ENCODE results near the gene HAUS6. TPM values are rescaled to one million over a fixed set of nuclear protein-coding genes. Genes with fewer than 3 reads are reported as not detected.

Gene HAUS6
- total RNA-seq, 2 experiments from 2014 or later, result 29.2 to 30.8 TPM

DNA sequence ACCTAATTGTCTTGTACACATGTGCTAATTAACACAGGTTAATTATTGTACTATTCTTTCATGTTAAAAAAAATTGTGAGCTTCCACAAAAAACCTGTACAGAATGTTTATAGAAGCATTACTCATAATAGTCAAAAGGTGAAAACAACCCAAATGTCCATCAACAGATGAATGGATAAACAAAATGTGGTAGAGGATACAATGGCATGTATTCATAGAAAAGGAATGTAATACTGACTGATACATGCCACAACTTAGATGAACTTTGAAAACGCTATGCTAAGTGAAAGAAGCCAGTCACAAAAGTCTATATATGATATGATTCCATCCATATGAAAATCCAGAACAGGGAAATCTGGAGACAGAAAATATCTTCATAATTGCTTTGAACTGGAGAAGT is 27.9 kb downstream of the HAUS6 start:
- H3K36me3 Mint-ChIP-seq (ENCODE audit: low read depth), result peaks cover 64% of the 10 kb centered on the region
- no peaks in the 10 kb centered on the region for H3K9me3 Mint-ChIP-seq (ENCODE audit: insufficient read depth)
- H3K4me1 Mint-ChIP-seq (ENCODE audit: low read depth), result no peaks in the 10 kb centered on the region
- H3K4me3 Mint-ChIP-seq, result no peak overlapping the region
- H3K27me3 Mint-ChIP-seq (ENCODE audit: low read depth), result no peaks in the 10 kb centered on the region
- ChIA-PET POLR2A (interaction anchor here (0.6 kb wide), 1 partner anchor 23 kb away, joined by 4 read pairs; no protein-coding TSS in a partner anchor), CTCF (interaction anchor here (1.0 kb wide), 2 partner anchors 26 to 390 kb away, joined by 3 read pairs; no protein-coding TSS in a partner anchor)
- ATAC-seq (no peak), DNase-seq (no peak)
- no peak overlapping the region for H3K27ac Mint-ChIP-seq

DNA sequence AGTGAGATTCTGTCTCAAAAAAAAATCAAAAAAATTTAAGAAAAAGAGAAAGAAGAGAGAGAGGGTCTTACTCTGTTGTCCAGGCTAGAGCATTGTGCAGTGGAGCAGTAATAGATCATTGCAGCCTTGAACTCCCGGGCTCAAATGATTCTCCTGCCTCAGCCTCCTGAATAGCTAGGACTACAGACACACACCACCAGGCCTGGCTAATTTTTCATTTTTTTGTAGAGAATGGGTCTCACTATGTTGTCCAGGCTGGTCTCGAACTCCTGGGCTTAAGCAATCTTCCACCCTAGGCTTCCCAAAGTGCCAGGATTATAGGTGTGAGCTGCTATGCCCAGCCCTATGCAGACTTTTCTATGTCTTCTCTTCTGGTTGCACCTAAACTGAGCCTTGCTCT is 28.5 kb downstream of the HAUS6 start:
- POLR2A ChIA-PET, result interaction anchor here (0.9 kb wide), 2 partner anchors 23 to 109 kb away, joined by 3 read pairs; no protein-coding TSS in a partner anchor
- ATAC-seq (no peak), DNase-seq (no peak)
- no peak overlapping the region for H3K27ac Mint-ChIP-seq
- no peaks in the 10 kb centered on the region for H3K9me3 Mint-ChIP-seq (ENCODE audit: insufficient read depth)
- no peaks in the 10 kb centered on the region for H3K27me3 Mint-ChIP-seq (ENCODE audit: low read depth)
- H3K4me3 Mint-ChIP-seq, result no peak overlapping the region
- peaks cover 64% of the 10 kb centered on the region for H3K36me3 Mint-ChIP-seq (ENCODE audit: low read depth)
- CTCF ChIA-PET, result interaction anchor here (1.0 to 1.3 kb wide), 2 partner anchors 12 to 27 kb away, joined by 3 to 5 read pairs; no protein-coding TSS in a partner anchor
- H3K4me1 Mint-ChIP-seq (ENCODE audit: low read depth), result no peaks in the 10 kb centered on the region

DNA sequence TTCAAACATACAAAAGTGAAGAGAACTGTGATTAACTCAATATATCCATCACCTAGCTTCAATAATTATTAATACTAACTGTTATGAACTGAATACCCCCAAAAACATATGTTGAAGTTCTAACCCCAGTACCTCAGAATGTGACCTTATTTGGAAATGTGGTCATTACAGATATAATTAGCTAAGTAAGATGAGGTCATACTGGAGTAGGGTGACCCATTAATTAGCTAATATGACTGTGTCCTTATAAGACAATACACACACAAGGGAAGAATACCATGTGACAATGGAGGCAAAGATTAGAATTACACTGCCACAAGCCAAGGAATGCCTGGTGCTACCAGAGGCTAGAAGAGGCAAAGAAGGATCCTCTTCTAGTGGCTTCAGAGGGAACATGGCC is 45.7 kb downstream of the HAUS6 start:
- Mint-ChIP-seq H3K9me3 (ENCODE audit: insufficient read depth) (no peaks in the 10 kb centered on the region), H3K27me3 (ENCODE audit: low read depth) (no peaks in the 10 kb centered on the region), H3K4me3 (no peak overlapping the region), H3K4me1 (ENCODE audit: low read depth) (peaks cover 5% of the 10 kb centered on the region), H3K27ac (no peak overlapping the region), H3K36me3 (ENCODE audit: low read depth) (peaks cover 78% of the 10 kb centered on the region)
- DNase-seq (no peak), ATAC-seq (no peak)
- CTCF ChIA-PET, result interaction anchor here (1.1 to 1.8 kb wide), 2 partner anchors 29 to 117 kb away, joined by 3 to 9 read pairs; no protein-coding TSS in a partner anchor
- POLR2A ChIA-PET, result interaction anchor here (0.8 kb wide), 1 partner anchor 323 kb away, joined by 3 read pairs; the partner anchor contains the start of gene RPS6

DNA sequence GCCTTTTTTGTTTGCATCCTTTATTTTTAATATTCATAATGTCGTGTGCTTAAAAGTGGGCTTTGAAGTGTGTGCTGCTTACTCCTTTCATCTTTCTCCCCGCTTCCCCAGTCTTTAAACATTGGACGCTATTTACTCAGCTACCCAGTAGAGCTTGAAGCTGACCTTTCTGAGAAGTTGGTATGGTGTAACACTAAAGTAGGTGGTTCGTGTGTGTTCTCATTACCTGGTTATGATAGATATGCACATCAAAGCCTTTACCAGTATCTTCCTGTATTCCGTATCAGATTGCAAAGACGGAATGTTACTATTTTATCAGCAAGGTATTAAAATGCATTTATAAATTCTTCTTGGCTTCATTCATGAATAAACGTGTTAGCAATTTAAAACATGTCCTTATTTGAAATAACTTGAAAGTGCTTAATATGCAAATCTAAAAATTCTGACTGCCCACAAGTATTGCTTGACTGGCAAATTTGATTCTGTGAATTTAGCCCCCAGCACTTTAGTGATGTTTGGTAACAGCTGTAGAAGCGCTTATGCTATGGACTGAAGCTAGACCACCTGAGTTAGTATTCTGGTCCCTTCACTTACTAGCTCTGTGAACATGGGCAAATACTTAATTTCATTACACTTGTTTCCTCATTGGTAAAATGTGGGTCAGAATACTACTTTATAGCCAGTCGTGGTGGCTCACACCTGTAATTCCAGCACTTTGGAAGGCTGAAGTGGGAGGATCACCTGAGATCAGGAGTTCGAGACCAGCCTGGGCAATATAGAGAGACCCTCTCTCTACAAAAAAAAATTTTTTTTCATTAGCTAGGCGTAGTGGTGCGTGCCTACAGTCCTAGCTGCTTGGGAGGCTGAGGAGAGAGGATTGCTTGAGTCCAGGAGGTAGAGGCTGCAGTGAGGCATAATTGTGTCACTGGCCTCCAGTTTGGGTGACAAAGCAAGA is 51.8 kb downstream of the HAUS6 start:
- H3K4me1 Mint-ChIP-seq (ENCODE audit: low read depth), result peaks cover 30% of the 10 kb centered on the region
- no peak for ATAC-seq
- H3K27ac Mint-ChIP-seq, result peak overlapping the region; percentile 99
- CTCF ChIA-PET, result interaction anchor here (1.0 to 2.8 kb wide), 8 partner anchors 35 to 414 kb away, joined by 3 to 18 read pairs (median 6); no protein-coding TSS in a partner anchor
- H3K9me3 Mint-ChIP-seq (ENCODE audit: insufficient read depth), result no peaks in the 10 kb centered on the region
- H3K36me3 Mint-ChIP-seq (ENCODE audit: low read depth), result peaks cover 43% of the 10 kb centered on the region
- DNase-seq, result no peak
- no peaks in the 10 kb centered on the region for H3K27me3 Mint-ChIP-seq (ENCODE audit: low read depth)
- H3K4me3 Mint-ChIP-seq, result peak overlapping the region; percentile 90
- POLR2A ChIA-PET, result interaction anchor here (1.0 to 3.2 kb wide), 4 partner anchors 23 to 329 kb away, joined by 3 to 17 read pairs (median 10); partner anchors contain the start of gene RPS6

DNA sequence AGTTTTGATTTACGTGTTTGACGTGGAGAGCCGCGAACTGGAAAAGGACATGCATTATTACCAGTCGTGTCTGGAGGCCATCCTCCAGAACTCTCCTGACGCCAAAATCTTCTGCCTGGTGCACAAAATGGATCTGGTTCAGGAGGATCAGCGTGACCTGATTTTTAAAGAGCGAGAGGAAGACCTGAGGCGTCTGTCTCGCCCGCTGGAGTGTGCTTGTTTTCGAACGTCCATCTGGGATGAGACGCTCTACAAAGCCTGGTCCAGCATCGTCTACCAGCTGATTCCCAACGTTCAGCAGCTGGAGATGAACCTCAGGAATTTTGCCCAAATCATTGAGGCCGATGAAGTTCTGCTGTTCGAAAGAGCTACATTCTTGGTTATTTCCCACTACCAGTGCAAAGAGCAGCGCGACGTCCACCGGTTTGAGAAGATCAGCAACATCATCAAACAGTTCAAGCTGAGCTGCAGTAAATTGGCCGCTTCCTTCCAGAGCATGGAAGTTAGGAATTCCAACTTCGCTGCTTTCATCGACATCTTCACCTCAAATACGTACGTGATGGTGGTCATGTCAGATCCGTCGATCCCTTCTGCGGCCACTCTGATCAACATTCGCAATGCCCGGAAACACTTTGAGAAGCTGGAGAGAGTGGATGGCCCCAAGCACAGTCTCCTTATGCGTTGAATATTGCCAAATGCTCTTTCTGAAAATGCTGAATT is 52.6 kb downstream of the HAUS6 start:
- peaks cover 38% of the 10 kb centered on the region for H3K36me3 Mint-ChIP-seq (ENCODE audit: low read depth)
- DNase-seq, result peak; percentile 31
- peaks cover 30% of the 10 kb centered on the region for H3K4me1 Mint-ChIP-seq (ENCODE audit: low read depth)
- H3K27ac Mint-ChIP-seq, result peak overlapping the region; percentile 99
- no peaks in the 10 kb centered on the region for H3K9me3 Mint-ChIP-seq (ENCODE audit: insufficient read depth)
- peak overlapping the region; percentile 90 for H3K4me3 Mint-ChIP-seq
- H3K27me3 Mint-ChIP-seq (ENCODE audit: low read depth), result no peaks in the 10 kb centered on the region
- ATAC-seq, result peak; percentile 2
- CTCF ChIA-PET, result interaction anchor here (0.9 to 2.8 kb wide), 9 partner anchors 24 to 415 kb away, joined by 3 to 18 read pairs (median 4); no protein-coding TSS in a partner anchor
- POLR2A ChIA-PET, result interaction anchor here (1.1 to 3.2 kb wide), 3 partner anchors 24 to 330 kb away, joined by 3 to 17 read pairs (median 17); partner anchors contain the start of gene RPS6

DNA sequence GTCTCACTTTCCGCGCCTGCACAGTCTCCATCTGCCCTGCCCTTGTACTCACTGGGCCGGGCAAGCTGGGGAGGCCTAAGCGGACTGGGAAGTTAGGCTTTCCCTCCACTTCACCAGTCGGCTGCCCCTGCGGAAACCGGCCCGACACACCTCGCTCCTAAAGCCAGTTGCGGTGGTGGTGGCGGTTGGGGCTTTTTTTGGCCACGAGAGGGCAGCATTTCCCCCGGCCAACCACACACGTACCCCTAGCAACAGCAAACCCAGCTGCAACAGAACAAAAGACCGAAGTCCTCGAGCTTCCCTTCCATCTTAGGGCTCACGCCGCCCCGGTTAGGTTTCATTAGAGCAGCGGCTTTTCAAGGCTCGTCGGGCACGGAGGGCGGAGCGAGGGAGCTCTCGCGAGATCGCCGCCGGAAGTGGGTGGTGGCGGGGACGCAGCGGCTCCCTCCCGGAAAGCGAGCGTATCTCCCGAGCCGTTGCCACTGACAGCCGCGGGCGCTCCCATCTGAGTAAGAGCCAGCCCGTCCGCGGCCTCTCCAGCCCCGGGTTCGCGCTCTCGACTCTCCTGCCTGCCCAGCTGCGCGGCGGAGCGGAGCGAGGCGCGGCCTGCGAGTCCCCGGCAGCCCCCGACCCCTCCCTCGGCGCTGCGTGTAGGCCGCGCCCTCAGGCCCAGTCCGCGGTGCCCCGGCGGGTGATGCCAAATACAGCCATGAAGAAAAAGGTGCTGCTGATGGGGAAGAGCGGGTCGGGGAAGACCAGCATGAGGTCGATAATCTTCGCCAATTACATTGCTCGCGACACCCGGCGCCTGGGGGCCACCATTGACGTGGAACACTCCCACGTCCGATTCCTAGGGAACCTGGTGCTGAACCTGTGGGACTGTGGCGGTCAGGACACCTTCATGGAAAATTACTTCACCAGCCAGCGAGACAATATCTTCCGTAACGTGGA is 53.5 kb downstream of the HAUS6 start, which contains the start of gene RRAGA:
Gene RRAGA, plus strand, starts transcription at position 462 of the 951 bp plus-strand sequence. Its CDS starts 233 bp downstream, at position 695.
- peak within 1 kb of the TSS; percentile 99 for H3K27ac Mint-ChIP-seq
- peaks cover 30% of the 10 kb centered on the region for H3K4me1 Mint-ChIP-seq (ENCODE audit: low read depth)
- no peaks in the 10 kb centered on the region for H3K9me3 Mint-ChIP-seq (ENCODE audit: insufficient read depth)
- no peaks in the 10 kb centered on the region for H3K27me3 Mint-ChIP-seq (ENCODE audit: low read depth)
- peak; percentile 92 for ATAC-seq
- peaks cover 37% of the 10 kb centered on the region for H3K36me3 Mint-ChIP-seq (ENCODE audit: low read depth)
- H3K4me3 Mint-ChIP-seq, result peak within 1 kb of the TSS; percentile 90
- ChIA-PET POLR2A (interaction anchor here (0.6 to 3.2 kb wide), 11 partner anchors 12 to 408 kb away, joined by 3 to 17 read pairs (median 5); partner anchors contain the start of gene RPS6), CTCF (interaction anchor here (0.7 to 2.8 kb wide), 30 partner anchors 12 to 795 kb away, joined by 3 to 20 read pairs (median 4); no protein-coding TSS in a partner anchor)
- DNase-seq, result peak; percentile 95

DNA sequence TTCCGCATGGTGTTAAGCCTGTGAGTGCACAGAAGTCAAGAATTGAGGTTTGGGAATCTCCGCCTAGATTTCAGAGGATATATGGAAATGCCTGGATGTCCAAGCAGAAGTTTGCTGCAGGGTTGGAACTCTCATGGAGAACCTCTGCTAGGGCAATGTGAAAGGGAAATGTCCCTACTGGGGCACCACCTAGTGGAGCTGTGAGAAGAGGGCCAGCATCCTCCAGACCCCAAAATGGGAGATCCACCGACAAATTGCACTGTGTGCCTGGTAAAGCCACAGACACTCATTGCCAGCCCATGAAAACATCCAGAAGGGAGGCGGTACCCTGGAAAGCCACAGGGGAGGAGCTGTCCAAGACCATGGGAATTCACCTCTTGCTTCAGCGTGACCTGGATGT is 66.1 kb downstream of the HAUS6 start:
- no peaks in the 10 kb centered on the region for H3K4me1 Mint-ChIP-seq (ENCODE audit: low read depth)
- DNase-seq, result no peak
- no peaks in the 10 kb centered on the region for H3K36me3 Mint-ChIP-seq (ENCODE audit: low read depth)
- H3K27me3 Mint-ChIP-seq (ENCODE audit: low read depth), result no peaks in the 10 kb centered on the region
- ChIA-PET CTCF (interaction anchor here (1.6 to 1.8 kb wide), 2 partner anchors 12 to 137 kb away, joined by 4 to 5 read pairs; partner anchors contain the start of gene RRAGA), POLR2A (no interaction called here)
- no peaks in the 10 kb centered on the region for H3K9me3 Mint-ChIP-seq (ENCODE audit: insufficient read depth)
- no peak overlapping the region for H3K27ac Mint-ChIP-seq
- no peak overlapping the region for H3K4me3 Mint-ChIP-seq
- ATAC-seq, result no peak

DNA sequence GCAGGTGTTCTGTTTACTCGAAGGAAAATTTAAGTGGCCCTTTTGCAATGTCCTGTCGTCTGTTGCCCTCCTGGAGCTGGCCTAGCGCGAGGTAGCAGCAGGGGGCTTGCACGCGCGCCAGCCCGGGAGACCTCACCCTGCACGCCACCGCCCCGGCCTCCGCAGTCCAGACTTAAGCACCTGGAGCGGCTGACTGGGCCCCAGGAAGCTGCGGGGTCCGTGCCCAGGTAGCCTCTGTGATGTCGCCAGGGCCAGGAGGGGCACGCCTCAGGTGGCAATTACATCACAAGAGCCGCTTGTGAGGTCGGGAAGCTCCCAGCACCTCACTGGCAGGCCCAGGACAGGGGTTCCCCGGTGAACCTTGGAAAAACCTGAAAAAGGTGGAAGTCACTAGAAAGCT is 69.7 kb downstream of the HAUS6 start, which contains the start of gene SAXO1:
Gene SAXO1, minus strand, starts transcription at position 195 of the 400 bp plus-strand sequence. CDS start 301 bp downstream, outside the sequence.
- Mint-ChIP-seq H3K27me3 (ENCODE audit: low read depth) (no peaks in the 10 kb centered on the region), H3K9me3 (ENCODE audit: insufficient read depth) (no peaks in the 10 kb centered on the region), H3K4me3 (no peak within 1 kb of the TSS), H3K4me1 (ENCODE audit: low read depth) (no peaks in the 10 kb centered on the region), H3K27ac (no peak within 1 kb of the TSS), H3K36me3 (ENCODE audit: low read depth) (no peaks in the 10 kb centered on the region)
- ATAC-seq (no peak), DNase-seq (no peak)
- POLR2A ChIA-PET, result no interaction called here
- CTCF ChIA-PET, result interaction anchor here (1.3 kb wide), 1 partner anchor 778 kb away, joined by 3 read pairs; no protein-coding TSS in a partner anchor

DNA sequence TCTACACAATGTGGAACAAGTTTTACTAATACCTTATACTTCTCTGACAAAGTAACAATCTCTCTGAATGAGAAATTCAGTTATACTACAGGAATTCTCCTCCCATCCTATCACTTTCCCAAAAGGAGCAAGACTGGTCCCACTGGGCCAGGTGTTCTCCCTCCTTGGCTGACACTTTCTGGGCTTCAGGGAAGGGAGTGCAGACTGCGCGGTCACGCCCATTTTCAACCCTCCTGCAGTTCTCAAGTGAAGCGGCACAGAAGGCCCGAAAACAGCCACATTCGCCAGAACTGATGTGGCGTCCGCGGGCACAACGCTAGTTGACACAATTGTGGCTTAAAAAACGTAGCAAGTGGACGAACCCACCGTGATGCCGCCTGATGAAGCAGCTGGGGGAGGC is 70.3 kb downstream of the HAUS6 start:
- ATAC-seq (no peak), DNase-seq (no peak)
- POLR2A ChIA-PET, result no interaction called here
- CTCF ChIA-PET, result no interaction called here
- Mint-ChIP-seq H3K4me3 (no peak overlapping the region), H3K27me3 (ENCODE audit: low read depth) (no peaks in the 10 kb centered on the region), H3K9me3 (ENCODE audit: insufficient read depth) (no peaks in the 10 kb centered on the region), H3K36me3 (ENCODE audit: low read depth) (no peaks in the 10 kb centered on the region), H3K4me1 (ENCODE audit: low read depth) (no peaks in the 10 kb centered on the region), H3K27ac (no peak overlapping the region)

DNA sequence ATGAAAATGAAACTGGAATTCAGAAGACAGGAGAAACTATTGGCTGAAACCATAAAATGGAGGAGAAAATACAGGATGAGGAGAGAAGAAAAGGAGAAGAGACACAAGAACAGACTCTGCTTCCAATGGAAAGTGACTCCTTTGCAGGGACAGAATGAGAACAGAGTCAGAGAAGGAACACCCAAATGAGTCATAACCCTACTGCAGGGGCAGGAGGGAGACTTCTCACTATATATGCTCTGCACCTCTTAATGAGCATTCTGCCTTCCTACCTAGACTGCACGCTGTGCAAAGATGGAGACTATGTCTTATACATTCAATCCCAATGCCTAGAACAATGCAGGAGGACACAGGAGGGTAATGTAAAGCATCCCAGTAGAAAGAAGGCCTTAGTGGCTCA is 71.8 kb downstream of the HAUS6 start:
- ChIA-PET POLR2A (no interaction called here), CTCF (no interaction called here)
- DNase-seq, result no peak
- Mint-ChIP-seq H3K27me3 (ENCODE audit: low read depth) (no peaks in the 10 kb centered on the region), H3K4me1 (ENCODE audit: low read depth) (peaks cover 5% of the 10 kb centered on the region), H3K9me3 (ENCODE audit: insufficient read depth) (no peaks in the 10 kb centered on the region), H3K27ac (no peak overlapping the region), H3K4me3 (no peak overlapping the region), H3K36me3 (ENCODE audit: low read depth) (no peaks in the 10 kb centered on the region)
- no peak for ATAC-seq

Measured in activated CD8-positive, alpha-beta T cell treated with anti-CD3 and anti-CD28 coated beads, Interleukin-2, amount 10 ng/mL, durations not matched to agents 7 days and 5 days (primary cell).